Endothelial cell (in vitro differentiated cells): ENCODE results near the gene DUT. TPM values are rescaled to one million over a fixed set of nuclear protein-coding genes. Genes with fewer than 3 reads are reported as not detected.

Experiments used
- total RNA-seq: library from RNA; stranded (reverse); fragmentation: NEBNext Ultra II Directional; extraction: Animal tissue kit (Norgen Biotek cat#: 25700); gene quantifications from one replicate; pipeline ENCODE4 v1.2.1, GENCODE V29; 2021; ENCODE audit not compliant: unreplicated experiment

DUT gene
- total RNA-seq, 1 donor from 2014 or later: 71.5 TPM

Other genes starting within 250 kb of the DUT start
- gene SLC24A5, start 210.4 kb upstream of the DUT start, total RNA-seq: not detected
- gene MYEF2, start 153.1 kb upstream of the DUT start, total RNA-seq: 45.9 TPM
- 0.18 TPM for gene CTXN2, start 139.8 kb upstream of the DUT start, total RNA-seq
- not detected for gene SLC12A1, start 125.1 kb upstream of the DUT start, total RNA-seq